Mucosa of descending colon (tissue), 3 donors: ENCODE data around the gene ANKRD28. TPM values are rescaled to one million over a fixed set of nuclear protein-coding genes. Genes with fewer than 3 reads are reported as not detected.

Source experiments
- ATAC-seq: fragments of 200-7000 bp; cut with Tn5 transposase; one replicate; pipeline ENCODE4 v1.9.1; 2020; ENCODE audit warnings: mild to moderate bottlenecking, moderate library complexity
- DNase-seq, 3 donors: peaks; one replicate each; pipeline ENCODE4 v3.0.0-alpha.2; 2020
- H3K36me3 ChIP-seq: fragments of 200-600 bp; one replicate; pipeline ENCODE4 v1.8.0; 2021; ENCODE audit warnings: low read depth, mild to moderate bottlenecking
- H3K4me1 ChIP-seq: fragments of 200-600 bp; one replicate; pipeline ENCODE4 v1.8.0; 2021; ENCODE audit warnings: low read depth, mild to moderate bottlenecking
- H3K4me3 ChIP-seq: fragments of 200-600 bp; one replicate; pipeline ENCODE4 v1.8.0; 2021; ENCODE audit warnings: mild to moderate bottlenecking
- H3K9me3 ChIP-seq: fragments of 200-600 bp; one replicate; pipeline ENCODE4 v1.8.0; 2021; ENCODE audit warnings: mild to moderate bottlenecking
- CTCF ChIP-seq: fragments of 200-600 bp; IDR thresholded peaks from one replicate; pipeline ENCODE4 v1.8.0; 2022; ENCODE audit warnings: antibody characterized with exemption, mild to moderate bottlenecking
- intact Hi-C, 2 donors: fragments of 100-400 bp; cut with DNase I in 1 of 2; cut with micrococcal nuclease in 1 of 2; formaldehyde crosslinking; loops; one replicate each; pipeline versions ENCODE4 v1.11.0 to v1.11.1; 2022; cut with DNase I, micrococcal nuclease
- total RNA-seq, 3 donors: library from RNA; stranded (reverse); fragmentation: NEBNext Ultra II Directional in 2 of 3; extraction: Animal tissue kit (Norgen Biotek cat#: 25700) in 2 of 3; gene quantifications; one replicate each; pipeline versions ENCODE4 v1.2.1 to v1.2.4, GENCODE V29; 2021 to 2023
- donor health status: DM: no; HTN: no; CAD: no; lungs with moderate emphysema.
- donor health status: DM: no; HTN: no; CAD: no.
- donor health status: DM: no; HTN: yes; CAD: no.

ANKRD28 gene
- total RNA-seq, 3 donors from 2014 or later = 50.5 to 57.3 (median 55.3) TPM

- DNase-seq = no peak
- TF ChIP-seq CTCF = no peak
- no peak overlapping the region for H3K4me3 ChIP-seq
- H3K36me3 ChIP-seq = no peaks in the 10 kb centered on the region
- no peak for ATAC-seq
- H3K9me3 ChIP-seq = peaks cover 12% of the 10 kb centered on the region
- intact Hi-C loops = no loop called here
- no peaks in the 10 kb centered on the region for H3K4me1 ChIP-seq
Measured at GRCh38 chr3:15839568-15839967, 41.8 kb upstream of the ANKRD28 start.

- H3K9me3 ChIP-seq = no peaks in the 10 kb centered on the region
- DNase-seq (no peak), ATAC-seq (no peak)
- no peak overlapping the region for H3K4me3 ChIP-seq
- H3K4me1 ChIP-seq = no peaks in the 10 kb centered on the region
- no peak for TF ChIP-seq CTCF
- intact Hi-C loops = no loop called here
- H3K36me3 ChIP-seq = no peaks in the 10 kb centered on the region
Measured at GRCh38 chr3:15831927-15832326, 34.1 kb upstream of the ANKRD28 start.

DNA sequence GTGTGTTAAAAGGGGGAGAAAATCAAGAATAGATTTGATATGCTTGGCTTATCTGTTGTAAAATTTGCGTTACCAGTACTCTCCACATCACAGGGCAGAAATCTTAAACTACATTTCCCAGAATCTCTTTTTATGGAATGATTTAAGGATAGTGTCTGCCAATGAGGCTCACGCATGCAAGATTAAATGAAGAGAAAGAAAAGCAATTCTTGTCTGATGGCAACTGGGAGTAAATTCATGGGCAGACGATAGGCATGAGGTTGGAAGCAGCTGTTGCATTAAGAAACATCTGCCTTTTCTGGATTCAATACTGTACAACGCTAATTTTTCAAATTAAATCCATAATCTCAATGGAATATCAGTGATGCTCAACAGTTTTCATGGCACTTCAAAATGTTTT is 27.2 kb upstream of the ANKRD28 start:
- ATAC-seq = no peak
- Histone ChIP-seq H3K36me3 (no peaks in the 10 kb centered on the region), H3K4me1 (no peaks in the 10 kb centered on the region), H3K9me3 (no peaks in the 10 kb centered on the region), H3K4me3 (no peak overlapping the region)
- TF ChIP-seq CTCF = no peak
- intact Hi-C loops = no loop called here
- DNase-seq = no peak

- DNase-seq (no peak), ATAC-seq (no peak)
- H3K4me1 ChIP-seq = no peaks in the 10 kb centered on the region
- TF ChIP-seq CTCF = no peak
- H3K36me3 ChIP-seq = no peaks in the 10 kb centered on the region
- no peaks in the 10 kb centered on the region for H3K9me3 ChIP-seq
- intact Hi-C loops = no loop called here
- no peak overlapping the region for H3K4me3 ChIP-seq
Measured at GRCh38 chr3:15823092-15823491, 25.3 kb upstream of the ANKRD28 start.

GRCh38 chr3:15822281-15822680 is 24.5 kb upstream of the ANKRD28 start:
- TF ChIP-seq CTCF = no peak
- no peak for ATAC-seq

GRCh38 chr3:15820911-15821310 is 23.1 kb upstream of the ANKRD28 start:
- ATAC-seq (no peak), DNase-seq (no peak)
- Histone ChIP-seq H3K9me3 (no peaks in the 10 kb centered on the region), H3K4me1 (no peaks in the 10 kb centered on the region), H3K4me3 (no peak overlapping the region), H3K36me3 (no peaks in the 10 kb centered on the region)
- no peak for TF ChIP-seq CTCF
- intact Hi-C loops = no loop called here

More at GRCh38 chr3:15822281-15822680, 24.5 kb upstream of the ANKRD28 start:
- no peaks in the 10 kb centered on the region for H3K4me1 ChIP-seq
- H3K9me3 ChIP-seq = no peaks in the 10 kb centered on the region
- no peak for DNase-seq
- no peaks in the 10 kb centered on the region for H3K36me3 ChIP-seq
- intact Hi-C loops = no loop called here
- no peak overlapping the region for H3K4me3 ChIP-seq
